ENCODE measurements around the gene HOXD12.
A peak's percentile ranks its signal among the peaks of the same experiment; 100 is the strongest.

Gene HOXD12

DNA sequence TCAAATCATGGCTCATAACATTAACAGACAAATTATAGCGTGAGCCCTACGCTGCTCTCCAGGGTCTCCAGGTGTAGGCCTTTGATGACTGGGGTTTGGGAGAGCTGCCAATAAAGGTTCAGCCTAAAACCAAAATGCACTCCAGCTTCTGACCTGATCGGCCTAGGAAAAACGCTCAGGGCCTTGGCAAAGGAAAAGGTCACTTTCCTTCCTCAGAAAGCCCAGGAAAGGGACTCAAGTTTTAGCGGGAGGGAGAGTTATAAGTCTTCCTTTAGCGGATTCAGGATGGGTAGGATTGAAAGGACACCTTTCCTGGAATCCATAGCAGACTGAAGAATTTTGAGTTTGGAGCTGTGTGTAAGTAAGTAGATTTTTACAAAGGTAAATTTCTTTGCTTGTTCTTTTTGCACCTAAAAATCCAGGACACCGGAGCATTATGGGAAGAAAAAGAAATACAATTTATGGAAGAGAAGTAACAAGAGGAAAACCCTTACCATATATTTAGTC is 24.6 kb upstream of the HOXD12 start:
- no peaks in the 10 kb centered on the region for H3K36me3 ChIP-seq (ENCODE audit: control insufficient read depth, insufficient read depth, low read length, severe bottlenecking)
- peaks cover 11% of the 10 kb centered on the region for H3K9me3 ChIP-seq (ENCODE audit: control insufficient read depth, low read length)
- H3K4me3 ChIP-seq (ENCODE audit: low read length) = no peak overlapping the region
- no peaks in the 10 kb centered on the region for H3K4me1 ChIP-seq (ENCODE audit: control insufficient read depth, insufficient read depth, low read length)
- no peak for DNase-seq (ENCODE audit: low read depth)
- H3K27me3 ChIP-seq (replicated peaks; ENCODE audit: control insufficient read depth, insufficient read depth, low read length) = peaks cover 93% of the 10 kb centered on the region
- H3K9ac ChIP-seq (ENCODE audit: low read length) = no peak overlapping the region

- Histone ChIP-seq H3K9ac (ENCODE audit: low read length) (no peak overlapping the region), H3K4me1 (ENCODE audit: control insufficient read depth, insufficient read depth, low read length) (no peaks in the 10 kb centered on the region), H3K4me3 (ENCODE audit: low read length) (no peak overlapping the region), H3K9me3 (ENCODE audit: control insufficient read depth, low read length) (peaks cover 11% of the 10 kb centered on the region), H3K27me3 (replicated peaks; ENCODE audit: control insufficient read depth, insufficient read depth, low read length) (peaks cover 89% of the 10 kb centered on the region), H3K36me3 (ENCODE audit: control insufficient read depth, insufficient read depth, low read length, severe bottlenecking) (no peaks in the 10 kb centered on the region)
- no peak for DNase-seq (ENCODE audit: low read depth)
Measured at GRCh38 chr2:176075481-176075880, 24.1 kb upstream of the HOXD12 start.

DNA sequence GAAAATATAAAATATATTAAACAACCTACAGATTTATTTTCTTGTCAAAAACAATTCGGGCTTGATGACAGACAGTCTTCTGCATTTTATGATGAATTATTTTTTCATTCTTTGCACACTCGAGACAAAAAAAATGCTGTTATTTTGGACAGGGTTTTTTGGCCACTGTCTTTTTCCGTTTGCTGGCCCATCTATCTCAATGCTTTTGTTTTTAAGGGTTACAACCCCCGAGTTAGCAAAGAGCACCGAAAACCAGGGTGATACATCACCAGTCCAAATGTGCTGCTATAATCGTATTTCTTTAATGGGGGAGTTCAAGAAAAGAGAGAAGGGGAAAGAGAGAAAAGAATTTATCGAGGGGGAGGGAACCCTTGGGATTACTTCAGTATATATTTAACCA is 23.5 kb upstream of the HOXD12 start:
- Histone ChIP-seq H3K9me3 (ENCODE audit: control insufficient read depth, low read length) (peaks cover 15% of the 10 kb centered on the region), H3K36me3 (ENCODE audit: control insufficient read depth, insufficient read depth, low read length, severe bottlenecking) (no peaks in the 10 kb centered on the region), H3K4me3 (ENCODE audit: low read length) (no peak overlapping the region), H3K27me3 (replicated peaks; ENCODE audit: control insufficient read depth, insufficient read depth, low read length) (peaks cover 89% of the 10 kb centered on the region), H3K4me1 (ENCODE audit: control insufficient read depth, insufficient read depth, low read length) (no peaks in the 10 kb centered on the region), H3K9ac (ENCODE audit: low read length) (no peak overlapping the region)
- DNase-seq (ENCODE audit: low read depth) = no peak

- peaks cover 89% of the 10 kb centered on the region for H3K27me3 ChIP-seq (replicated peaks; ENCODE audit: control insufficient read depth, insufficient read depth, low read length)
- H3K9me3 ChIP-seq (ENCODE audit: control insufficient read depth, low read length) = peaks cover 22% of the 10 kb centered on the region
- DNase-seq (ENCODE audit: low read depth) = no peak
- no peaks in the 10 kb centered on the region for H3K36me3 ChIP-seq (ENCODE audit: control insufficient read depth, insufficient read depth, low read length, severe bottlenecking)
- no peak overlapping the region for H3K9ac ChIP-seq (ENCODE audit: low read length)
- H3K4me1 ChIP-seq (ENCODE audit: control insufficient read depth, insufficient read depth, low read length) = no peaks in the 10 kb centered on the region
- H3K4me3 ChIP-seq (ENCODE audit: low read length) = no peak overlapping the region
Measured at GRCh38 chr2:176076796-176077195, 22.8 kb upstream of the HOXD12 start.

DNA sequence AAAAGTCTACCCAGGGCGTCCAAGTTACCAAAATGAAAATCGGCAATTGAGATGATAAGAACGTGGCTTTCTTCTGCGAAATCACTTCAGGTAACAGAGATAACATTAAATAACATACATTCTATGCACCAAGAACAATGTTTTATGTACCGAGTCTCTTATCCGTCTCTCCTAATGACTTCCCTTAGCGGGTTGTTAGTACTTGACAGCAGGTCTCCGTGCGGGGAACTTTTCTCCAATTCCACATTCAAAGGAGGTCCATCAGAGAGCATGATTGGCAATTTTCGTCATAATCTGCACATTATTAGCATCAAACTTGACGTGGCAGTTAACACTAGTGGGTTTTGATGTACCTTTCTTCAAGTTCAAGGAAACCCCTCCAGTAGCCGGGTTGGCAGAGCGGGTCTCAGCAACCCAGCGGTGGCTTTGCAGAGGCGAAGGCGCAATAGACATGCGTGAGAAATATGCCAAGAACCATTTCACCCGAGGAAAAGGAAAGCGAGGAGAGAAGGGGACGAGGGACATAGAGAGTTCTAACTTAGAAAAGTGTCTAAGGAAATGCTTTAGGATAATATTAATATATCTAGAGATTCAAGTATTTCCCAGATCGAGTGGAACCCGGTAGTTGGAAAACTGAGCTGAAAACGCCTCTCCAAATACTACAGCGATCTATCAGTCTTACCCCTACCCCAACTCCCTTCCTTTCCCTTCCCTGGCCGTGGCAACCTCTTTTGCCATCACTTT is 20.9 kb upstream of the HOXD12 start:
- DNase-seq (ENCODE audit: low read depth) = no peak
- Histone ChIP-seq H3K9ac (ENCODE audit: low read length) (no peak overlapping the region), H3K4me3 (ENCODE audit: low read length) (peak overlapping the region; percentile 17), H3K4me1 (ENCODE audit: control insufficient read depth, insufficient read depth, low read length) (no peaks in the 10 kb centered on the region), H3K9me3 (ENCODE audit: control insufficient read depth, low read length) (peaks cover 30% of the 10 kb centered on the region), H3K27me3 (replicated peaks; ENCODE audit: control insufficient read depth, insufficient read depth, low read length) (peaks cover 90% of the 10 kb centered on the region), H3K36me3 (ENCODE audit: control insufficient read depth, insufficient read depth, low read length, severe bottlenecking) (no peaks in the 10 kb centered on the region)

DNA sequence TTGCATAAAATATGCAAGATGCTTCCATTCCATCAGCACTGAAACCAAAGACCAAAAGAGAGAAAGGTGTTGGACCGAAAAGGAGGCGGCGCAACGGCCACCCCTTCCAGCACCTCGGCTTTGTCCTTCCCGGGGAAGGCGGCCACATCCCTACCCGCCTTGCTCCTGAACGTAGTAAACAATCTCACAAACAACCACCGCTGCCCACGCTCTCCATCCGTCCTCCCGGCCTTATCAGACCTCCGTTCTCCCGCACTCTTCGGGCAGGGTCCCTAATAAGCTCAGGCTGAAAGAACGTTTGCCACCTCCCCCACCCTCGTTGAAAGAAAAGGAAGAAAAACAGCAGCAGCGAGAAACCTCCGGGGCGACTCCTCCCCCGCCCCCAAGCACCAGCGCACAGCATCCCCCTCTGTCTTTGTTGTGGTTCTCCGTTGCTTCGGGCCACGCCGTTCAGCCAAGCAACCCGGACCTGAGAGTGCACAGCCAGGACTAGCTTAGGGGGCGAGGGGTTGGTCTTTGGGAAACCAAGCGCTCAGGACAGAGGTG is 20.2 kb upstream of the HOXD12 start:
- no peak for DNase-seq (ENCODE audit: low read depth)
- Histone ChIP-seq H3K9ac (ENCODE audit: low read length) (no peak overlapping the region), H3K4me3 (ENCODE audit: low read length) (peak overlapping the region; percentile 17), H3K36me3 (ENCODE audit: control insufficient read depth, insufficient read depth, low read length, severe bottlenecking) (no peaks in the 10 kb centered on the region), H3K27me3 (replicated peaks; ENCODE audit: control insufficient read depth, insufficient read depth, low read length) (peaks cover 92% of the 10 kb centered on the region), H3K4me1 (ENCODE audit: control insufficient read depth, insufficient read depth, low read length) (no peaks in the 10 kb centered on the region), H3K9me3 (ENCODE audit: control insufficient read depth, low read length) (peaks cover 32% of the 10 kb centered on the region)

DNA sequence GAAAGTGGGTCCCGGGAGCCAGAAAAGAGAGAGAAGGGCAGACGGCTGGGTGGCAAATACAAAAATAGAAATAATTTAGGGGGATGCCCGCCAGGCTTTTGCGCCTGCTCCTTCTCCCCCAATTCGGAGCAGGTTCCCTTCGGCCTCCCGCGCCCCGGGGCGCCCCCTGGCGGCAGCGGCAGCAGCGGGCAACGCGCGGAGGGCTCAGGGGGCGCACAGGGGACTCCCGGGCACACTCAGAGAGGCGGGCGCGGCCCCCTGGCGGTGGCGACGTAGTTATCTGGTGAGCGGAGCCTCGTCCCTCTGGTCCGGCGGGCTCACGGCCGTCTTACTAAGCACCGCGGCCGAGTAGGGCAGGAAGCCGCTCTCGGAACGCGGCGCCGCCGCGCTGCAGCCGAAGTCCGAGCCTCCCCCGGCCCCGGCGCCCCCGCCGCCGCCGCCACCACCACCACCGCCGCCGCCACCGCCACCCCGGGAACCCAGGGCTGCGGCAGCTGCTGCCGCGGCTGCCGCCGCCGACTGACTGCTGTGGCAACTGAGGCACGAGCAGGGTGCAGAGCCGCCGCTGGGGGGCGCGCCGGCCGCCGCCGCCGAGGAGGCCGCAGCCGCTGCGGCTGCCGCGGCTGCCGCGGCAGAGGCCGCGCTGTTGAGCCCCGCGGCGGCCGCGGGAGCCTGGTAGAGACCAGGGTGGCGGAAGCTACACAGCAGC is 19.6 kb upstream of the HOXD12 start:
- no peak overlapping the region for H3K9ac ChIP-seq (ENCODE audit: low read length)
- peak; percentile 71 for DNase-seq (ENCODE audit: low read depth)
- H3K9me3 ChIP-seq (ENCODE audit: control insufficient read depth, low read length) = peaks cover 32% of the 10 kb centered on the region
- H3K4me1 ChIP-seq (ENCODE audit: control insufficient read depth, insufficient read depth, low read length) = no peaks in the 10 kb centered on the region
- H3K27me3 ChIP-seq (replicated peaks; ENCODE audit: control insufficient read depth, insufficient read depth, low read length) = peaks cover 92% of the 10 kb centered on the region
- H3K36me3 ChIP-seq (ENCODE audit: control insufficient read depth, insufficient read depth, low read length, severe bottlenecking) = no peaks in the 10 kb centered on the region
- H3K4me3 ChIP-seq (ENCODE audit: low read length) = peak overlapping the region; percentile 52

GRCh38 chr2:176080540-176081375 is 18.8 kb upstream of the HOXD12 start:
- no peak for DNase-seq (ENCODE audit: low read depth)
- peak overlapping the region; percentile 37 for H3K4me3 ChIP-seq (ENCODE audit: low read length)
- H3K27me3 ChIP-seq (replicated peaks; ENCODE audit: control insufficient read depth, insufficient read depth, low read length) = peaks cover 92% of the 10 kb centered on the region
- H3K9ac ChIP-seq (ENCODE audit: low read length) = no peak overlapping the region
- no peaks in the 10 kb centered on the region for H3K4me1 ChIP-seq (ENCODE audit: control insufficient read depth, insufficient read depth, low read length)
- H3K36me3 ChIP-seq (ENCODE audit: control insufficient read depth, insufficient read depth, low read length, severe bottlenecking) = no peaks in the 10 kb centered on the region
- peaks cover 27% of the 10 kb centered on the region for H3K9me3 ChIP-seq (ENCODE audit: control insufficient read depth, low read length)

DNA sequence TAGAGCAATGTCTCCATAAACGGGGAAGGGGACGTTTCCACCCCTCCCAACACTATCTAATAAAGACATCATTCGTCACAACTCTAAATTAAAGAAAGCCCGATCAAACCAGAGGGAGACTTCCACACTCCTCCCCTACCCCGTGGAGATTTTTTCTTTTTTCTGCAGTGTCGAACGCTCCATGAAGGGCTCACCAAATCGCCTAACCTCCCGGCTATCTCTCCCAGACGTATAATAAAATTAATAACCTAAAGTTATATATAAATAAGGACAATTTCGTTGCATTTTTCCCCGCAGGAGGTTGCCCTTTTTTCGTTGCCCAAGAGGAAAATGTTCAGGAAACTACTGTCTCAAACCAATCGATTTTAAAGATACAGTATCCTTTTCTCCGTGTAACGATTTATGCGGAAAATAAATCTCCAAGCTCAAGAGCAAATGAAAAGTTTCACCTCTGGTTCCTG is 18.2 kb upstream of the HOXD12 start:
- Histone ChIP-seq H3K4me1 (ENCODE audit: control insufficient read depth, insufficient read depth, low read length) (no peaks in the 10 kb centered on the region), H3K36me3 (ENCODE audit: control insufficient read depth, insufficient read depth, low read length, severe bottlenecking) (no peaks in the 10 kb centered on the region), H3K9ac (ENCODE audit: low read length) (no peak overlapping the region), H3K4me3 (ENCODE audit: low read length) (no peak overlapping the region), H3K27me3 (replicated peaks; ENCODE audit: control insufficient read depth, insufficient read depth, low read length) (peaks cover 92% of the 10 kb centered on the region), H3K9me3 (ENCODE audit: control insufficient read depth, low read length) (peaks cover 23% of the 10 kb centered on the region)
- no peak for DNase-seq (ENCODE audit: low read depth)

DNA sequence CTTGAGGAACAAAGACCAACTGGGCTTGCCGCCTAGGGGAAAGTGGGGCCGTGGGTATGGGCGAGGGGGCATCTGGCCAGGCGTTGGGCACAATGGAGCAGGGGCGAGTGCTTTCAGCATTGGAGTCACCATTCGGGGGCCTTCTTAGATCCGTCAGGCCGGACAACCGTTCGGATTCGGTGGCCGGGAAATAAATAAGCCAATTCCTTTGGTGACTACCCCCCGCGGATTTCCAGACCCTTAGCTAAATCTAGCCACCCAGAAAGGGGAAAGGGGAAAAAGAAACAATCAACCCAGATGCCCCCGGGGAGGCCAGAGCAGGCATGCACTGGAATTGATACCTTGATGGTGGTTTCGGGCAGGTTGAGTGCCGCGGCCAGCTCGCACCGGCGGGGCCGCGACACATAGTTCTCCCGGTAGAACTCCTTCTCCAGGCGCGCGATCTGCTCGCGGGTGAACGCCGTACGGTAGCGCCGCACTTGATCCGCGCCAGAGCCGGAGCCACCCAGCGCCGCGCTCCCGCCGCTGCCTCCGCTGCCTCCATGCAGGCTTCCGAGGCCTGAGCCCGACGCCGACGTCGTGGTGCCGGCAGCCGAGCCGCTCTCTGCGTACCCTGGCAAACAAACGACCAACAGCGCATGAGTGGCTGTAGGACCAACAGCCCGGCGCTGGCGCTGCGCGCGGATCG is 17.6 kb upstream of the HOXD12 start:
- no peak for DNase-seq (ENCODE audit: low read depth)
- H3K36me3 ChIP-seq (ENCODE audit: control insufficient read depth, insufficient read depth, low read length, severe bottlenecking) = no peaks in the 10 kb centered on the region
- H3K4me3 ChIP-seq (ENCODE audit: low read length) = no peak overlapping the region
- H3K9ac ChIP-seq (ENCODE audit: low read length) = no peak overlapping the region
- H3K4me1 ChIP-seq (ENCODE audit: control insufficient read depth, insufficient read depth, low read length) = no peaks in the 10 kb centered on the region
- H3K27me3 ChIP-seq (replicated peaks; ENCODE audit: control insufficient read depth, insufficient read depth, low read length) = peaks cover 92% of the 10 kb centered on the region
- H3K9me3 ChIP-seq (ENCODE audit: control insufficient read depth, low read length) = peaks cover 23% of the 10 kb centered on the region
